GM18858 (cell line): ENCODE results near the gene WDR4.
"Not testable (repeated sequence)": the region's sequence is repeated elsewhere in the genome, so short reads cannot be mapped to it uniquely, and the experiment has no call there.

ENCODE experiments used
- ATAC-seq: cut with Tn5 transposase; IDR thresholded peaks from one replicate; pipeline ENCODE4 v1.9.1; 2021; ENCODE audit not compliant: unreplicated experiment

Gene WDR4

DNA sequence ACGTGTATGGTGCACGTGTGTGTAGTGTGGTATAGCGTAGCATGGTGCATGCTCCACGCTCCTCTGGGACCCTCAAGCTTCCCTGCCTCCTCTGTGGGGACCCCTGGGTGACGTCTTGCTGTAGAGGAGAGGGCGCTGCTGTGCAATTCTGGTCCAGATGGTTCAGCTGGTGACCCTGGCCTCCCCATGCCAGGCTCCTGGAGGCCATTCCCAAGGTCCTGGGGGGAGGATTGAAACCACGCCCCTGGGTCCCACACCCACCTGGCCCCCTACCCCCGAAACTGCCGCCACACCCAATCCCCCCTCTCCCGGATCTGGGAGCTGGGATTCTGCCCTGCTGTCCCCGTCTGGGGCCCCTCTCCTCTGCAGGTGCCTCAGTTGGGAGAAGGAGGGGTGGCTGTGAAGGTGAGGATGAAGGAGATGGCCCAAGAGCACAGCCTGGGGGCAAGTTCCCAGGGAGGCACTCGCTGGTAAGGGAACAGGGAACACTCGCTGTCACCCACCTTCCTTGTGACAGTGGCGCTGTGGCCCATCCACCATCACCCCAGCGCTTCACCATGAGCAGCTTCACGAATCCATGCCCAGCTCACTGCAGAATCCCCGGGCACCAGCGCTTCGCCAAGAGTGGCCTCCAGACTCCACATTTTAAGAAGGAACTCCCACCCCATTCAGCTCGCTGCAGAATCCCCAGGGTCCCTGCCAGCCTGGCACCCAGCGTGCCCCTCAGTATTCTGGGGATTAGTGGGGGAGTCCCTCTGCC is 38.0 kb downstream of the WDR4 start:
- ATAC-seq, result no peak

- no peak for ATAC-seq
These were observed 38.8 kb downstream of the WDR4 start for GRCh38 chr21:42840411-42841155.

DNA sequence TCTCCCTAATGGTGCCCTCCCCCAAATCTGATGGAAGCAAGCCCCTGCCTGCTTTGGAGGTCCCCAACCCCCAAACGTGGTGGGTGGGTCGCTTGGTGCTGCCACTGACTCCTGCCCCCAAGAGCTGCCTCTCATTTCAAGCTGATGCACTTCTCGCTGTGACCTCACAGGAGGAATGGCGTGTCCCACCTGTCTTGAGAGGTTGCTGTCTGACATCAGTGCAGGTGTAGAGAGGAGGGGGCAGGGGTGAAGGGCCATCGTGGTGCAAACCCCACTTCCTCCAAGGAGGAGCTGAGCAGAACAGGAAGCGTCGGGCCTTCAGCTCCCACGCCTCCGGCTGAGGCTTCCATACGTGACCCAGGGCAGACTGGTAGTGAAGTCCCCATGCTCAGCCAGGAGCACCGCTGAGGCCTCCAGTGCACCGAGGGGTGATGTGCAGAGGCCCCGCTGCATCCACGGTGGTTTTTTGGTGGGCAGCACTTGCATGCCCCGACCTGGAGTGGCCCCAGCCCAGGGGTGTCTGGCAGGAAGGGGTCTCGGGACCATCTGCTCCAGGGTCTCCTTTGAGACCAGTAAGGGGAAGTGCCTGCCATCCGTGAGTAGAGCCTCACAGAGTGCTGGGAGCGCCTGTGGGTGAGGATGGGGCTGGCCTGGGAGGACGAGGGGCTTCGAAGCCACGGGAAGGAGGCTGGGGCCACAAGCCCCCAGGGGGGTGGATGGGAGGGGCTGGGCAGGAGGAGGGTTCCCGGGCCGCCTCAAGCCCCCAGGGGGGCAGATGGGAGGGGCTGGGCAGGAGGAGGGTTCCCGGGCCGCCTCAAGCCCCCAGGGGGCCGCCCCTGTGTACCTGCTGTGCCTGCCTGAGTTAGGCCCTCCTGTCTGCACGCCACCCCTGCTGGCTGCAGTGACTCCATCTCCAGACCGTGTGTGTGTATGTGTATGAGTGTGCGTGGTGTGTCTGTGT is 39.8 kb downstream of the WDR4 start:
- no peak for ATAC-seq

- ATAC-seq, result not testable (repeated sequence)
These were observed 41.1 kb downstream of the WDR4 start for GRCh38 chr21:42838212-42838690.

GRCh38 chr21:42837421-42838211 is 41.7 kb downstream of the WDR4 start:
- no peak for ATAC-seq

- no peak for ATAC-seq
These were observed 42.5 kb downstream of the WDR4 start for GRCh38 chr21:42836767-42837301.

- no peak for ATAC-seq
These were observed 43.0 kb downstream of the WDR4 start for GRCh38 chr21:42836402-42836666.

GRCh38 chr21:42835611-42836401 is 43.5 kb downstream of the WDR4 start:
- no peak for ATAC-seq

- no peak for ATAC-seq
These were observed 44.1 kb downstream of the WDR4 start for GRCh38 chr21:42835211-42835610.

DNA sequence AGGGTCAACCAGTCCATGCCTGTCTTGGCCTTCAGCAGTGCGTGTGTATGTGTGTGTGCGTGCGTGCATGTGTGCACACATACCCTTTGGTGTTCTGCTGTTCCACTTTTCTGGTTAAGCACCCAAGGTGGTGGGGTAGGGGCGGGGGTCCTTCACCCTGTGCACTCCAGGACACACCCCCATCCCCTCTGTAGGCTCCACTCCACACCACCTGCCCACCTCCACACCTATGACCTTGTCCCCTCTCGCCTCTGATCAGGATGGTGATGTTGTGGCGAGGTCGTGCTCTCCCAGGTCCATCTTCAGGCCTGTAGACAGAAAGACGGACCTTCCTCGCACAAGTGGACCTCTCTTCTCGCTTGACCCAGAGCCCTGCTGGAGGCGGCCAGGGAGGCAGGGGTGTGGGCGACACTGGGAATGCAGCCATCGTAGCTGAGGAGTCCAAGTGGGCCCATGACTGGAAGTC is 44.6 kb downstream of the WDR4 start:
- ATAC-seq, result no peak

GRCh38 chr21:42833859-42834725 is 45.2 kb downstream of the WDR4 start:
- ATAC-seq, result no peak

GRCh38 chr21:42833439-42833815 is 45.9 kb downstream of the WDR4 start:
- ATAC-seq, result no peak

DNA sequence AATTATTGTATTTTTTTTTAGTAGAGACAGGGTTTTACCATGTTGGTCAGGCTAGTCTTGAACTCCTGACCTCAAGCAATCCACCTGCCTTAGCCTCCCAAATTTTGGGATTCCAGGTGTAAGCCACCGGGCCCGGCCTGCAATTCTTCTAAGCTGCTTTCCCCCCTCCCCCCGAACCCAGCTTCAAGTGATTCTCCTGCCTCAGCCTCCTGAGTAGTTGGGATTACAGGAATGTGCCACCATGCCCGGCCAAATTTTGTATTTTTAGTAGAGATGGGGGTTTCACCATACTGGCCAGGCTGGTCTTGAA is 47.1 kb downstream of the WDR4 start:
- not testable (repeated sequence) for ATAC-seq

DNA sequence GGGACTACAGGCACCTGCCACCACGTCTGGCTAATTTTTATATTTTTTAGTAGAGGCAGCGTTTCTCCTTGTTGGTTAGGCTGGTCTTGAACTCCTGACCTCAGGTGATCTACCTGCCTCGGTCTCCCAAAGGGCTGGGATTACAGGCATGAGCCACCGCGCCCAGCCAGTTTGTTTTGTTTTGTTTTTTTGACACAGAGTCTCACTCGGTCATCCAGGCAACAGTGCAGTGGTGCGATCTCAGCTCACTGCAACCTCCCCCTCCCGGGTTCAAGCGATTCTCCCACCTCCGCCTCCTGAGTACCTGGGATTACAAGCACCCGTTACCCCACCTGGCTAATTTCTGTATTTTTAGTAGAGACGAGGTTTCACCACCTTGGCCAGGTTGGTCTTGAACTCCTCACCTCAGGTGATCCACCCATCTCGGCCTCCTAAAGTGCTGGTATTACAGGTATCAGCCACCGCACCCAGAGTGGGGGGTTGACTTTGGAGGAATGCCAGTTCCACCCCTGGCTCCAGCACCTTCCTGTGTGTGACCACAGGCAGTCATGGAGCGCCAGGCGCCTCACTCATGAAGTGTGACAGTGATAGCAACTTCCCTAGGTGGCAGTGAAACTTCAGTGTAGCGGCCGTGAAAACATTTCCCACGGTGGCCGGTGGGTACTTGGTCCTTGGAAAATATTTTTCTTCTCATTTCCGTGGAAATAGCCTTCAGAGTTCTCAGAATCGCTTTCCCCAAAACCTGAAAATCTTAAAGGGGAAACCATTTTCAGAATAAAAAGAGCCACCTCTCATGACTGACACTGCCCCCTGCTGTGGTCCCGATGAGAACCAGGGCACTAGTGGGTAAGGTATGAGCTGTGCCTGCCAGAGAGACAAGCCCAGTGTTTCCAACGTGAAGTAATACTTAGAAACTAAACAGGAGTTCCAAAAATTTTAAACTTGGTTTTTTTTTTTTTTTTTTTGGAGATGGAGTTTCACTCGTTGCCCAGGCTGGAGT is 48.6 kb downstream of the WDR4 start:
- no peak for ATAC-seq

- no peak for ATAC-seq
These were observed 49.4 kb downstream of the WDR4 start for GRCh38 chr21:42829954-42830353.

DNA sequence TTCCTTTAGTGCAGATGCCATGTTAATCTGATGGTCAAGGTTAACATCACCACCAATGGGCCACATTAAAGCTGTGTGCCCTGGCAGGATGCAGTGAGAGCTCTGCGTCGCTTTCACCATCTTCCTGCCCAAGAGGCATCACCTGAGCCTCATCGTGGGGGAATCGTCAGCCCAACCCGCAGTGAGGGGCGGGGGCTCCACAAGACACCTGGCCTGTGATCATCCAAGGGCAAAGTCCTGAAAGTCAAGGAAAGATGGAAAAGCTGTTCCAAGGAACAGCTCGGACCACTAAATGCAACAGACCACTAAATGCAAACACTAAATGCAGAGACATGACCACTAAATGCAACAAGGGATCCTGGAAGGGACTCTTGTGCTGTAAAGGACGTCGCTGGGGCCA is 49.9 kb downstream of the WDR4 start:
- ATAC-seq, result no peak

GRCh38 chr21:42827588-42827987 is 51.8 kb downstream of the WDR4 start:
- ATAC-seq, result no peak
